ENCODE measurements around the gene SPDYE4.
"Not testable (repeated sequence)": the region's sequence is repeated elsewhere in the genome, so short reads cannot be mapped to it uniquely, and the experiment has no call there.

DNA sequence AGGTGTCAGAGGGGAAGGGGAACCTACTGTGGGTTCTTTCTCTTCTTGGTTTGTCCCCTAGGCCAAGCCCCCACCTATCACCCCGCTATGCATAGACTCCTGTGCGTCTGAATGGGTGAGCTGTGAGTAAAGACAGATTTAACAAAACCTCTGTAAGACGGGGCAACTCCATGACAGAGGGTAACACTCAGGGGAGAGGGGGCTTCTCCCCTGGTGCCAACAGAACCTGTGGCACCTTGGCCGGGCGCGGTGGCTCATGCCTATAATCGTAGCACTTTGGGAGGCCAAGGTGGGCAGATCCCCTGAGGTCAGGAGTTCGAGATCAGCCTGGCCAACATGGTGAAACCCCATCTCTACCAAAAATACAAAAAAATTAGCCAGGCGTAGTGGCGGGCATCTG lies 47.0 kb upstream of the SPDYE4 start:
- TF ChIP-seq REST (IDR thresholded peaks at IDR 0.05; ENCODE audit: insufficient read depth in 1 of 2, low read depth in 2 of 2, low read length in 1 of 2); CTCF (IDR thresholded peaks at IDR 0.05): not testable (repeated sequence)
